Panc1 (cell line): ENCODE data around the gene TARBP1. TPM values are rescaled to one million over a fixed set of nuclear protein-coding genes. Genes with fewer than 3 reads are reported as not detected.
"Not testable (repeated sequence)": the region's sequence is repeated elsewhere in the genome, so short reads cannot be mapped to it uniquely, and the experiment has no call there.

ENCODE experiments used
- ATAC-seq: fragments of 200-7000 bp; cut with Tn5 transposase; 2 replicates; pipeline ENCODE4 v1.9.1; 2020; ENCODE audit warnings: mild to moderate bottlenecking, moderate library complexity
- BruUV-seq: library from RNA; stranded (reverse); fragments of 400-500 nt; replicated peaks from 2 replicates; lab custom pipeline; 2021; lab: Mats Ljungman, UMichigan
- CTCF ChIA-PET: fragments of 300-600 bp; sonication (Branson Sonifier 250); formaldehyde crosslinking; loops from one replicate; lab custom pipeline; 2022; ENCODE audit warnings: antibody characterized with exemption; lab: Charles Lee
- POLR2A ChIA-PET: fragments of 300-600 bp; sonication (Branson Sonifier 250); formaldehyde crosslinking; loops from one replicate; lab custom pipeline; 2022; ENCODE audit warnings: antibody characterized with exemption; lab: Charles Lee
- DNase-seq: peaks from one replicate; pipeline ENCODE4 v3.0.0-alpha.2; 2010; ENCODE audit warnings: low read depth, low spot score
- H3K27ac ChIP-seq: 2 replicates; pipeline ENCODE4 v1.5.1; 2011; ENCODE audit warnings: mild to moderate bottlenecking, low read length, inconsistent platforms
- H3K27me3 ChIP-seq: fragments of 200-500 bp; sonication (Bioruptor generic); 2 replicates; pipeline ENCODE4 v1.6.0; 2014; ENCODE audit warnings: low read length, inconsistent platforms; ENCODE audit not compliant: control insufficient read depth, insufficient read depth
- H3K36me3 ChIP-seq: fragments of 200-500 bp; sonication (Bioruptor generic); 2 replicates; pipeline ENCODE4 v1.5.1; 2014; ENCODE audit warnings: inconsistent platforms, mild to moderate bottlenecking, low read length, moderate library complexity; ENCODE audit not compliant: control insufficient read depth, insufficient read depth
- H3K4me1 ChIP-seq: 2 replicates; pipeline ENCODE4 v1.5.1; 2011; ENCODE audit warnings: inconsistent platforms, mild to moderate bottlenecking, low read length, moderate library complexity; ENCODE audit not compliant: control insufficient read depth, insufficient read depth
- H3K4me3 ChIP-seq, 2 experiments: 2 replicates each; pipeline ENCODE4 v1.5.1; 2011 to 2012; ENCODE audit warnings: low read depth in 2 of 2, low read length in 2 of 2, mild to moderate bottlenecking in 2 of 2, inconsistent platforms in 1 of 2, moderate library complexity in 1 of 2
- H3K9me3 ChIP-seq: fragments of 200-500 bp; sonication (Bioruptor generic); 2 replicates; pipeline ENCODE4 v1.5.1; 2014; ENCODE audit warnings: low read depth, mild to moderate bottlenecking, inconsistent platforms, low read length, moderate library complexity; ENCODE audit not compliant: control insufficient read depth, insufficient read depth
- POLR2AphosphoS5 ChIP-seq: IDR thresholded peaks from 2 replicates; pipeline ENCODE4 v1.6.1; 2012; ENCODE audit warnings: mild to moderate bottlenecking, low read depth, low read length, moderate library complexity
- SIN3A ChIP-seq: IDR thresholded peaks from 2 replicates; pipeline ENCODE4 v1.6.1; 2012; ENCODE audit warnings: low read depth, mild to moderate bottlenecking, low read length, moderate library complexity, borderline replicate concordance; ENCODE audit not compliant: insufficient read depth
- TCF7L2 ChIP-seq: IDR thresholded peaks from 2 replicates; pipeline ENCODE4 v1.6.1; 2011; ENCODE audit warnings: mild to moderate bottlenecking, low read depth, low read length, inconsistent platforms
- in situ Hi-C: cut with HindIII; loops from 2 replicates; pipeline ENCODE4 v1.10.0; 2016; ENCODE audit warnings: low sequenced_read_pairs, low pct_unique_long_range_greater_than_20kb
- intact Hi-C: fragments of 100-400 bp; cut with micrococcal nuclease; formaldehyde crosslinking; loops from one replicate; pipeline ENCODE4 v1.10.0; 2022; ENCODE audit not compliant: unreplicated experiment
- total RNA-seq: library from RNA; stranded (reverse); gene quantifications from one replicate; pipeline ENCODE4 v1.2.1, GENCODE V29; 2021; ENCODE audit not compliant: unreplicated experiment
- TF ChIP-seq, protein P1 (sequence below): fragments of 450-650 bp; IDR thresholded peaks from 2 replicates; pipeline ENCODE4 v1.5.1; 2017; ENCODE audit warnings: mild to moderate bottlenecking
- TF ChIP-seq, protein P2 (sequence below), 2 experiments: IDR thresholded peaks; 2 replicates each; pipeline ENCODE4 v1.6.1; 2011 to 2012; ENCODE audit warnings: low read depth in 2 of 2, control low read depth in 1 of 2, low read length in 1 of 2, mild to moderate bottlenecking in 1 of 2, moderate library complexity in 1 of 2; ENCODE audit not compliant: insufficient read depth in 1 of 2

The TARBP1 gene
- total RNA-seq, 1 experiment from 2014 or later = 45.0 TPM

DNA sequence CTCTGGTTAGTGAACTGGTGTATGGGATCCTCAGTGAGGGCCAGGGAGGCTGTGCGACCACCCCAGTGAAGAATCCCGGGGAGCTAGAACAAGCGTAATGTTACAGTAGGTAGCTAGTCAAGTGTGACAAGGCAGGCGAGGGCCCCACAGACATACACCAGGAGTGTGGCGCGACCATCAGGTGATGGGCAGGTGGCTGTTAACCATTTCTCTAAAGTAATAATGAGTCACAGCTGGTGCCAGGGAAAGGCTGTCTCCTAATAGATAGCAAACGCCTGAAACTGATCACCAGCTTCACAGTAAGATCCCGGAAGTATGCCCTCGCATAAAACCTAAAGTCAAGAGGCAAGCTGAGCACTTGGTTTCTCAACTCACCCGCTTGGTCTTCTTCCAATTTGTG is 40.5 kb upstream of the TARBP1 start:
- Histone ChIP-seq H3K4me3 (no peak overlapping the region), H3K9me3 (no peaks in the 10 kb centered on the region), H3K36me3 (no peaks in the 10 kb centered on the region), H3K27ac (no peak overlapping the region; the same call in 1 of the 2 replicates), H3K4me1 (peaks cover 31% of the 10 kb centered on the region), H3K27me3 (no peaks in the 10 kb centered on the region)
- in situ Hi-C loops = no loop called here
- intact Hi-C loops = no loop called here
- no peak for ATAC-seq
- no TSS peak for BruUV-seq
- TF ChIP-seq, protein P1, sequence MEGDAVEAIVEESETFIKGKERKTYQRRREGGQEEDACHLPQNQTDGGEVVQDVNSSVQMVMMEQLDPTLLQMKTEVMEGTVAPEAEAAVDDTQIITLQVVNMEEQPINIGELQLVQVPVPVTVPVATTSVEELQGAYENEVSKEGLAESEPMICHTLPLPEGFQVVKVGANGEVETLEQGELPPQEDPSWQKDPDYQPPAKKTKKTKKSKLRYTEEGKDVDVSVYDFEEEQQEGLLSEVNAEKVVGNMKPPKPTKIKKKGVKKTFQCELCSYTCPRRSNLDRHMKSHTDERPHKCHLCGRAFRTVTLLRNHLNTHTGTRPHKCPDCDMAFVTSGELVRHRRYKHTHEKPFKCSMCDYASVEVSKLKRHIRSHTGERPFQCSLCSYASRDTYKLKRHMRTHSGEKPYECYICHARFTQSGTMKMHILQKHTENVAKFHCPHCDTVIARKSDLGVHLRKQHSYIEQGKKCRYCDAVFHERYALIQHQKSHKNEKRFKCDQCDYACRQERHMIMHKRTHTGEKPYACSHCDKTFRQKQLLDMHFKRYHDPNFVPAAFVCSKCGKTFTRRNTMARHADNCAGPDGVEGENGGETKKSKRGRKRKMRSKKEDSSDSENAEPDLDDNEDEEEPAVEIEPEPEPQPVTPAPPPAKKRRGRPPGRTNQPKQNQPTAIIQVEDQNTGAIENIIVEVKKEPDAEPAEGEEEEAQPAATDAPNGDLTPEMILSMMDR = no peak
- TF ChIP-seq, protein P2, sequence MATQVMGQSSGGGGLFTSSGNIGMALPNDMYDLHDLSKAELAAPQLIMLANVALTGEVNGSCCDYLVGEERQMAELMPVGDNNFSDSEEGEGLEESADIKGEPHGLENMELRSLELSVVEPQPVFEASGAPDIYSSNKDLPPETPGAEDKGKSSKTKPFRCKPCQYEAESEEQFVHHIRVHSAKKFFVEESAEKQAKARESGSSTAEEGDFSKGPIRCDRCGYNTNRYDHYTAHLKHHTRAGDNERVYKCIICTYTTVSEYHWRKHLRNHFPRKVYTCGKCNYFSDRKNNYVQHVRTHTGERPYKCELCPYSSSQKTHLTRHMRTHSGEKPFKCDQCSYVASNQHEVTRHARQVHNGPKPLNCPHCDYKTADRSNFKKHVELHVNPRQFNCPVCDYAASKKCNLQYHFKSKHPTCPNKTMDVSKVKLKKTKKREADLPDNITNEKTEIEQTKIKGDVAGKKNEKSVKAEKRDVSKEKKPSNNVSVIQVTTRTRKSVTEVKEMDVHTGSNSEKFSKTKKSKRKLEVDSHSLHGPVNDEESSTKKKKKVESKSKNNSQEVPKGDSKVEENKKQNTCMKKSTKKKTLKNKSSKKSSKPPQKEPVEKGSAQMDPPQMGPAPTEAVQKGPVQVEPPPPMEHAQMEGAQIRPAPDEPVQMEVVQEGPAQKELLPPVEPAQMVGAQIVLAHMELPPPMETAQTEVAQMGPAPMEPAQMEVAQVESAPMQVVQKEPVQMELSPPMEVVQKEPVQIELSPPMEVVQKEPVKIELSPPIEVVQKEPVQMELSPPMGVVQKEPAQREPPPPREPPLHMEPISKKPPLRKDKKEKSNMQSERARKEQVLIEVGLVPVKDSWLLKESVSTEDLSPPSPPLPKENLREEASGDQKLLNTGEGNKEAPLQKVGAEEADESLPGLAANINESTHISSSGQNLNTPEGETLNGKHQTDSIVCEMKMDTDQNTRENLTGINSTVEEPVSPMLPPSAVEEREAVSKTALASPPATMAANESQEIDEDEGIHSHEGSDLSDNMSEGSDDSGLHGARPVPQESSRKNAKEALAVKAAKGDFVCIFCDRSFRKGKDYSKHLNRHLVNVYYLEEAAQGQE (IDR thresholded peaks at IDR 0.05; ENCODE audit: insufficient read depth in 1 of 2, low read depth in 2 of 2, low read length in 1 of 2) = no peak
- no peak for TF ChIP-seq TCF7L2
- TF ChIP-seq POLR2AphosphoS5 = no peak
- no peak for TF ChIP-seq SIN3A
- DNase-seq = no peak
- CTCF ChIA-PET = no interaction called here
- POLR2A ChIA-PET = interaction anchor here (1.2 kb wide), 1 partner anchor 93 kb away, joined by 3 read pairs; no protein-coding TSS in a partner anchor

DNA sequence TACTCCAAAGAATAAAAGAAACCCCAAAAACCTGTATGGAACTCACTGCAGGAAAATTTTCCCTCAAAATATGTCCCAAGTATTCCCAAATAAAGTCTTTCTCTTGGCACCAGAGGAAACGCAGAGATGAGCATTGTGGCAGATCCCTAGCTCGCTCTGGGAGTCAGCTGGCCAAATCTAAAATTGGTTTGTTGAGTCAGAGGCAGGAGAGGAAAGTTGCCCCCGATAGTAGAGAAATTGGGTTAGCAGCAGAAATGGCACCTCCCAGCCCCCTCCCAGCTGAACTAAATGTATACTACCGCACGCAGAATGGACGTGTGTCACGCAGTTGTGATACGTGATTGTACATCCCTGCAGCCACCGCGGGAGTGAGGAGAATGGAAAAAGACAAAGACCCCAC is 39.9 kb upstream of the TARBP1 start:
- POLR2A ChIA-PET = interaction anchor here (0.6 to 1.2 kb wide), 3 partner anchors 9 to 93 kb away, joined by 3 to 4 read pairs (median 3); no protein-coding TSS in a partner anchor
- CTCF ChIA-PET = interaction anchor here (0.6 kb wide), 1 partner anchor 80 kb away, joined by 3 read pairs; no protein-coding TSS in a partner anchor
- in situ Hi-C loops = no loop called here
- DNase-seq (no peak), ATAC-seq (no peak)
- Histone ChIP-seq H3K36me3 (no peaks in the 10 kb centered on the region), H3K27ac (no peak overlapping the region; the same call in 1 of the 2 replicates), H3K27me3 (no peaks in the 10 kb centered on the region), H3K4me3 (no peak overlapping the region), H3K9me3 (no peaks in the 10 kb centered on the region), H3K4me1 (peaks cover 28% of the 10 kb centered on the region)
- intact Hi-C loops = no loop called here
- no TSS peak for BruUV-seq
- TF ChIP-seq SIN3A = no peak
- TF ChIP-seq, protein P2 (IDR thresholded peaks at IDR 0.05; ENCODE audit: insufficient read depth in 1 of 2, low read depth in 2 of 2, low read length in 1 of 2) = no peak
- TF ChIP-seq, protein P1 = no peak
- TF ChIP-seq POLR2AphosphoS5 = no peak
- TF ChIP-seq TCF7L2 = no peak

DNA sequence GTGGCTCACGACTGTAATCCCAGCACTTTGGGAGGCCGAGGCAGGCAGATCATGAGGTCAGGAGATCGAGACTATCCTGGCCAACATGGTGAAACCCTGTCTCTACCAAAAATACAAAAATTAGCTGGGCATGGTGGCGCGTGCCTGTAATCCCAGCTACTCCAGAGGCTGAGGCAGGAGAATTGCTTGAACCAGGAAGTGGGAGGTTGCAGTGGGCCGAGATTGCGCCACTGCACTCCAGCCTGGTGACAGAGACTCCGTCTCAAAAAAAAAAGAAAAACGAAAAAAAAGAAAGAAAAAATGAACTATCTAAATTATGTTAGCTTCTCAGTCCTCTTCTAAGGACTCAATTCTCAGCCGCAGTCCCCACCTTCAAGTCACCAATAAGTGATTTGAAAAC is 39.1 kb upstream of the TARBP1 start:
- H3K27ac ChIP-seq, DNase-seq, H3K9me3 ChIP-seq, in situ Hi-C loops, H3K27me3 ChIP-seq, H3K36me3 ChIP-seq, ATAC-seq, intact Hi-C loops, H3K4me3 ChIP-seq, CTCF ChIA-PET, BruUV-seq: not testable (repeated sequence)
- POLR2A ChIA-PET = interaction anchor here (0.5 to 1.2 kb wide), 3 partner anchors 10 to 267 kb away, joined by 3 to 4 read pairs (median 3); no protein-coding TSS in a partner anchor
- peaks cover 21% of the 10 kb centered on the region for H3K4me1 ChIP-seq
